NK-92 (cell line): ENCODE data around the gene PSG6.
"Not testable (repeated sequence)": the region's sequence is repeated elsewhere in the genome, so short reads cannot be mapped to it uniquely, and the experiment has no call there.

Experiments used
- DNase-seq: peaks from one replicate; lab custom pipeline; 2025; ENCODE audit not compliant: unreplicated experiment; lab: John Stamatoyannopoulos, UW

The PSG6 gene

GRCh38 chr19:42911731-42912130 is 6.0 kb downstream of the PSG6 start:
- DNase-seq, result not testable (repeated sequence)

GRCh38 chr19:42906162-42906561 is 11.5 kb downstream of the PSG6 start:
- not testable (repeated sequence) for DNase-seq

- not testable (repeated sequence) for DNase-seq
Observed at GRCh38 chr19:42900561-42900960, 17.1 kb downstream of the PSG6 start.

GRCh38 chr19:42899674-42900073 is 18.0 kb downstream of the PSG6 start:
- not testable (repeated sequence) for DNase-seq

- DNase-seq, result not testable (repeated sequence)
Observed at GRCh38 chr19:42899110-42899509, 18.6 kb downstream of the PSG6 start.

GRCh38 chr19:42898656-42899055 is 19.0 kb downstream of the PSG6 start:
- not testable (repeated sequence) for DNase-seq

- not testable (repeated sequence) for DNase-seq
Observed at GRCh38 chr19:42897729-42898128, 20.0 kb downstream of the PSG6 start.

- DNase-seq, result not testable (repeated sequence)
Observed at GRCh38 chr19:42890446-42890845, 27.2 kb downstream of the PSG6 start.

- not testable (repeated sequence) for DNase-seq
Observed at GRCh38 chr19:42887876-42888445, 29.7 kb downstream of the PSG6 start.

GRCh38 chr19:42882730-42883129 is 35.0 kb downstream of the PSG6 start:
- DNase-seq, result not testable (repeated sequence)

- not testable (repeated sequence) for DNase-seq
Observed at GRCh38 chr19:42882010-42882409, 35.7 kb downstream of the PSG6 start.

- DNase-seq, result not testable (repeated sequence)
Observed at GRCh38 chr19:42881279-42881678, 36.4 kb downstream of the PSG6 start.

- not testable (repeated sequence) for DNase-seq
Observed at GRCh38 chr19:42880621-42881020, 37.1 kb downstream of the PSG6 start.

GRCh38 chr19:42879613-42880012 is 38.1 kb downstream of the PSG6 start, which contains the start of gene PSG1:
TSS of gene PSG1 (minus strand) at chr19:42879713. CDS start at chr19:42879581, 132 bp downstream.
- DNase-seq, result no peak

GRCh38 chr19:42876596-42876995 is 41.1 kb downstream of the PSG6 start:
- not testable (repeated sequence) for DNase-seq

- DNase-seq, result not testable (repeated sequence)
Observed at GRCh38 chr19:42875881-42876280, 41.8 kb downstream of the PSG6 start.

- DNase-seq, result not testable (repeated sequence)
Observed at GRCh38 chr19:42874901-42875813, 42.5 kb downstream of the PSG6 start.

GRCh38 chr19:42874136-42874535 is 43.6 kb downstream of the PSG6 start:
- not testable (repeated sequence) for DNase-seq

GRCh38 chr19:42872608-42873007 is 45.1 kb downstream of the PSG6 start:
- DNase-seq, result no peak

GRCh38 chr19:42857544-42857867 is 60.2 kb downstream of the PSG6 start:
- no peak for DNase-seq

GRCh38 chr19:42856866-42857543 is 60.7 kb downstream of the PSG6 start:
- DNase-seq, result not testable (repeated sequence)

GRCh38 chr19:42854745-42855144 is 62.9 kb downstream of the PSG6 start:
- DNase-seq, result not testable (repeated sequence)
